ENCODE measurements around the gene ATF3.

DNA sequence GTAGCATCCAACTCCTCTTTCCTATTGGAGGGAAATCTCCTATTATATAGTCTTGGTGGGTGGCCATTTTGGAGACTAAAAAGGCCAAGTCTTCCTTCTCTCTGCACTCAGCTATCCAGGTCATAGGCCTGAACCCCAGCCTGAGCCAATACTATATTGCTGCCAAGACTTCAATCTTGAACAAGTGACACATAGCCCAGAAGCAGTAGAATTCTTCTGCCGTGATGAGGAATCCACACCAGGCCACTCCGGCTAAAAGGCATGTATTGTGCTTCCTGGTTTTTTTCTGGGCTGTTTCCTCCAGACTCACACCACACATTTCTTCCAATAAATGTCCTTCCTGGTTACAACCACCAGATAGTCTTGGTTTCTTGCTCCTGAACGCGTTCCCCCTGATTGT lies 43.0 kb downstream of the ATF3 start:
- TF ChIP-seq, protein P1, sequence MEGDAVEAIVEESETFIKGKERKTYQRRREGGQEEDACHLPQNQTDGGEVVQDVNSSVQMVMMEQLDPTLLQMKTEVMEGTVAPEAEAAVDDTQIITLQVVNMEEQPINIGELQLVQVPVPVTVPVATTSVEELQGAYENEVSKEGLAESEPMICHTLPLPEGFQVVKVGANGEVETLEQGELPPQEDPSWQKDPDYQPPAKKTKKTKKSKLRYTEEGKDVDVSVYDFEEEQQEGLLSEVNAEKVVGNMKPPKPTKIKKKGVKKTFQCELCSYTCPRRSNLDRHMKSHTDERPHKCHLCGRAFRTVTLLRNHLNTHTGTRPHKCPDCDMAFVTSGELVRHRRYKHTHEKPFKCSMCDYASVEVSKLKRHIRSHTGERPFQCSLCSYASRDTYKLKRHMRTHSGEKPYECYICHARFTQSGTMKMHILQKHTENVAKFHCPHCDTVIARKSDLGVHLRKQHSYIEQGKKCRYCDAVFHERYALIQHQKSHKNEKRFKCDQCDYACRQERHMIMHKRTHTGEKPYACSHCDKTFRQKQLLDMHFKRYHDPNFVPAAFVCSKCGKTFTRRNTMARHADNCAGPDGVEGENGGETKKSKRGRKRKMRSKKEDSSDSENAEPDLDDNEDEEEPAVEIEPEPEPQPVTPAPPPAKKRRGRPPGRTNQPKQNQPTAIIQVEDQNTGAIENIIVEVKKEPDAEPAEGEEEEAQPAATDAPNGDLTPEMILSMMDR (IDR thresholded peaks at IDR 0.05; ENCODE audit: poor library complexity, severe bottlenecking): no peak
- TF ChIP-seq EP300 (conservative IDR thresholded peaks at IDR 0.05; ENCODE audit: poor library complexity, severe bottlenecking) (no peak), POLR2AphosphoS5 (IDR thresholded peaks at IDR 0.05) (no peak), TAF1 (IDR thresholded peaks at IDR 0.05; ENCODE audit: low read depth) (no peak), EZH2 (IDR thresholded peaks at IDR 0.05; ENCODE audit: borderline replicate concordance, insufficient read depth, low read length, poor library complexity, severe bottlenecking) (no peak), SMC3 (conservative IDR thresholded peaks at IDR 0.05; ENCODE audit: poor library complexity) (no peak), MXI1 (conservative IDR thresholded peaks at IDR 0.05; ENCODE audit: poor library complexity, severe bottlenecking) (no peak)
